H9 (cell line): ENCODE measurements around the gene EDAR. TPM values are rescaled to one million over a fixed set of nuclear protein-coding genes. Genes with fewer than 3 reads are reported as not detected.

Source experiments
- DNase-seq: peaks from one replicate; pipeline ENCODE4 v3.0.0-alpha.2; 2017
- H2AFZ ChIP-seq: one replicate; pipeline ENCODE4 v1.6.1; 2013; ENCODE audit warnings: mild to moderate bottlenecking, low read length, control low read depth, moderate library complexity
- H2AK5ac ChIP-seq: 2 replicates; pipeline ENCODE4 v1.6.1; 2013; ENCODE audit warnings: low read length, control low read depth, mixed read lengths; ENCODE audit not compliant: insufficient read length
- H2BK120ac ChIP-seq: one replicate; pipeline ENCODE4 v1.6.1; 2013; ENCODE audit warnings: low read depth, mild to moderate bottlenecking, low read length, control low read depth, inconsistent platforms; ENCODE audit not compliant: poor library complexity, severe bottlenecking
- H2BK12ac ChIP-seq: 2 replicates; pipeline ENCODE4 v1.6.1; 2013; ENCODE audit warnings: low read length, control low read depth, mixed read lengths, low read depth; ENCODE audit not compliant: insufficient read length
- H2BK15ac ChIP-seq: 2 replicates; pipeline ENCODE4 v1.6.1; 2013; ENCODE audit warnings: low read depth, low read length, control low read depth
- H2BK20ac ChIP-seq: one replicate; pipeline ENCODE4 v1.6.1; 2013; ENCODE audit warnings: low read depth, mild to moderate bottlenecking, low read length, control low read depth, inconsistent platforms; ENCODE audit not compliant: poor library complexity, severe bottlenecking
- H2BK5ac ChIP-seq: 2 replicates; pipeline ENCODE4 v1.6.1; 2013; ENCODE audit warnings: low read length, control low read depth, mixed read lengths; ENCODE audit not compliant: insufficient read length
- H3K14ac ChIP-seq: 2 replicates; pipeline ENCODE4 v1.6.1; 2013; ENCODE audit warnings: low read length, control low read depth; ENCODE audit not compliant: insufficient read depth
- H3K18ac ChIP-seq: 2 replicates; pipeline ENCODE4 v1.6.1; 2013; ENCODE audit warnings: low read depth, mild to moderate bottlenecking, mixed read lengths, low read length, control low read depth; ENCODE audit not compliant: insufficient read length
- H3K23ac ChIP-seq: 2 replicates; pipeline ENCODE4 v1.6.1; 2013; ENCODE audit warnings: low read length, control low read depth, mixed read lengths, low read depth; ENCODE audit not compliant: insufficient read length
- H3K23me2 ChIP-seq: 2 replicates; pipeline ENCODE4 v1.6.1; 2013; ENCODE audit warnings: low read depth, mild to moderate bottlenecking, mixed read lengths, low read length, control low read depth; ENCODE audit not compliant: insufficient read length, poor library complexity, severe bottlenecking
- H3K27ac ChIP-seq: 2 replicates; pipeline ENCODE4 v1.5.1; 2013; ENCODE audit warnings: low read length, control low read depth, mixed read lengths, low read depth; ENCODE audit not compliant: insufficient read length
- H3K27me3 ChIP-seq: 2 replicates; pipeline ENCODE4 v1.6.1; 2013; ENCODE audit warnings: low read length, control low read depth, inconsistent platforms; ENCODE audit not compliant: insufficient read depth
- H3K4ac ChIP-seq: 2 replicates; pipeline ENCODE4 v1.6.1; 2013; ENCODE audit warnings: low read depth, mild to moderate bottlenecking, control low read depth, inconsistent platforms, low read length, moderate library complexity
- H3K4me1 ChIP-seq: 2 replicates; pipeline ENCODE4 v1.6.1; 2013; ENCODE audit warnings: low read length, control low read depth, inconsistent platforms; ENCODE audit not compliant: insufficient read depth
- H3K4me2 ChIP-seq: 2 replicates; pipeline ENCODE4 v1.6.1; 2013; ENCODE audit warnings: low read length, control low read depth, mixed read lengths; ENCODE audit not compliant: insufficient read length, insufficient read depth
- H3K56ac ChIP-seq: 2 replicates; pipeline ENCODE4 v1.6.1; 2013; ENCODE audit warnings: low read depth, mild to moderate bottlenecking, mixed read lengths, low read length, control low read depth; ENCODE audit not compliant: insufficient read length
- H3K79me1 ChIP-seq: 2 replicates; pipeline ENCODE4 v1.6.1; 2013; ENCODE audit warnings: low read depth, mild to moderate bottlenecking, moderate library complexity, low read length, control low read depth, inconsistent platforms; ENCODE audit not compliant: insufficient read depth, poor library complexity, severe bottlenecking
- H3K79me2 ChIP-seq: 2 replicates; pipeline ENCODE4 v1.6.1; 2013; ENCODE audit warnings: low read length, control low read depth, inconsistent platforms; ENCODE audit not compliant: insufficient read depth
- H3K9ac ChIP-seq: 2 replicates; pipeline ENCODE4 v1.6.1; 2013; ENCODE audit warnings: low read length, control low read depth, mixed read lengths; ENCODE audit not compliant: insufficient read length; ENCODE audit errors: extremely low read depth
- H3K9me3 ChIP-seq: one replicate; pipeline ENCODE4 v1.6.1; 2013; ENCODE audit warnings: low read depth, low read length, inconsistent platforms; ENCODE audit not compliant: control insufficient read depth
- H3T11ph ChIP-seq: one replicate; pipeline ENCODE4 v1.6.1; 2013; ENCODE audit warnings: mild to moderate bottlenecking, low read length, control low read depth, inconsistent platforms
- H4K20me1 ChIP-seq: one replicate; pipeline ENCODE4 v1.6.1; 2013; ENCODE audit not compliant: control insufficient read depth, insufficient read length, insufficient read depth
- H4K5ac ChIP-seq: 2 replicates; pipeline ENCODE4 v1.6.1; 2013; ENCODE audit warnings: low read depth, mild to moderate bottlenecking, mixed read lengths, low read length, control low read depth; ENCODE audit not compliant: insufficient read length
- H4K8ac ChIP-seq: replicated peaks from 2 replicates; pipeline ENCODE4 v1.6.1; 2013; ENCODE audit warnings: low read length, control low read depth, mixed read lengths, low read depth; ENCODE audit not compliant: insufficient read length
- H4K91ac ChIP-seq: 2 replicates; pipeline ENCODE4 v1.6.1; 2013; ENCODE audit warnings: low read depth, mild to moderate bottlenecking, moderate library complexity, mixed read lengths, low read length, control low read depth; ENCODE audit not compliant: insufficient read length
- H3K27ac Mint-ChIP-seq, 3 experiments: 2 replicates in 2 of 3; 3 replicates in 1 of 3; pipeline ENCODE4 v1.8.0; 2020 to 2021; ENCODE audit warnings: mixed read lengths in 3 of 3, mild to moderate bottlenecking in 1 of 3, moderate library complexity in 1 of 3
- H3K27me3 Mint-ChIP-seq: 2 replicates; pipeline ENCODE4 v1.8.0; 2021; ENCODE audit warnings: low read depth, mild to moderate bottlenecking, moderate library complexity, mixed read lengths
- H3K36me3 Mint-ChIP-seq, 3 experiments: 2 replicates in 2 of 3; 3 replicates in 1 of 3; pipeline ENCODE4 v1.8.0; 2020 to 2021; ENCODE audit warnings: low read depth in 3 of 3, mixed read lengths in 3 of 3; ENCODE audit not compliant: insufficient read depth in 1 of 3
- H3K4me1 Mint-ChIP-seq, 2 experiments: 2 replicates each; pipeline ENCODE4 v1.8.0; 2020; ENCODE audit warnings: mixed read lengths in 2 of 2
- H3K4me3 Mint-ChIP-seq, 2 experiments: 2 replicates in 1 of 2; 3 replicates in 1 of 2; pipeline ENCODE4 v1.8.0; 2020 to 2021; ENCODE audit warnings: mild to moderate bottlenecking in 2 of 2, mixed read lengths in 2 of 2, moderate library complexity in 1 of 2
- H3K9me3 Mint-ChIP-seq, 2 experiments: 2 replicates in 1 of 2; 3 replicates in 1 of 2; pipeline ENCODE4 v1.8.0; 2020; ENCODE audit warnings: mild to moderate bottlenecking in 2 of 2, mixed read lengths in 2 of 2, moderate library complexity in 1 of 2
- WGBS: extraction: QIAGEN DNeasy Blood & Tissue Kit; methylation state at CpG from one replicate; pipeline ENCODE4 v1.1.7; 2013; ENCODE audit warnings: missing lambda C conversion rate, low lambda C conversion rate, mixed read lengths; ENCODE audit not compliant: insufficient read length; ENCODE audit errors: extremely low coverage; 5-methylcytosine and 5-hydroxymethylcytosine counted together
- total RNA-seq: library from RNA; stranded (reverse); gene quantifications from 2 replicates; pipeline ENCODE4 v1.2.1, GENCODE V29; 2021
- TF ChIP-seq, protein P1 (sequence below): fragments of 200-600 bp; sonication (generic); conservative IDR thresholded peaks from 3 replicates; pipeline ENCODE4 v1.8.0; 2021; ENCODE audit warnings: antibody characterized with exemption, mild to moderate bottlenecking

EDAR gene
- total RNA-seq, 1 experiment from 2014 or later, result not detected

DNA sequence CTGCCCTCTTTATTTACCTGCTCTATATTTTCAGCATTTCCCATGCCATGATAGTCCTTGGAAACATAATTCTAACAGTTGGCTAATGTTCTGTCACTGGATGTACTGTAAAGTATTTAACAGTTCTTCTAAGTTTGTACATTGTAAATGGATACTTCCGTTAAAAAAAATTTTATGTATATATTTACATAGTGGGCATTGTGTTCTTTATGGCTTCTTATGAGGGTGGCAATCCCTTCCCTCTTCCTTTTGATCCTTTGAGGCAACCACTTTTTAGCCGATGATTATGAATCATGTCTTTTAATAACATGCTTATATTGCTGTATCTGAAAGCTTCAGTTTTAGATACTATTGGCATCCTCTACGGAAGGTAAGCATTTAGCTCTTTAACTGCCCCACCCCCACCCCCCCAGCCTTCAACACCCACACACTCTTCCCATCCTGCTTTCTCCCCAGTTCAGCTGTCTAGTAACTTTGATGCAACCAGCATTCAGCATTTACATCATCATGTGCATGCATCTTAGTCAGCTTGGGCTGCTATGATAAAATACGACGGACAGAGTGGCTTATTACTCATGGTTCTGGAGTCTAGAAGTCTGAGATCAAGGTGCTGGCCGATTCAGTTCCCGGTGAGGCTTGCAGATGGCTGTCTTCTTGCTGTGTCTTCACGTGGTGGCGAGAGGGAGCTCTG lies 21.0 kb upstream of the EDAR start:
- Histone ChIP-seq H3K4me1 (no peaks in the 10 kb centered on the region; the same call in 1 of the 2 replicates), H3T11ph (no peak overlapping the region), H2AFZ (no peak overlapping the region), H4K20me1 (no peaks in the 10 kb centered on the region), H2BK20ac (no peak overlapping the region), H2AK5ac (no peak overlapping the region), H2BK5ac (no peak overlapping the region), H2BK12ac (no peak overlapping the region), H3K4me2 (no peak overlapping the region), H3K9ac (no peak overlapping the region), H3K23ac (no peak overlapping the region), H2BK120ac (no peak overlapping the region), H3K9me3 (no peaks in the 10 kb centered on the region), H3K18ac (no peak overlapping the region), H2BK15ac (no peak overlapping the region), H3K27me3 (no peaks in the 10 kb centered on the region), H3K4ac (no peak overlapping the region), H3K56ac (no peak overlapping the region), H3K14ac (no peak overlapping the region), H3K79me2 (no peaks in the 10 kb centered on the region), H3K27ac (no peak overlapping the region), H3K23me2 (no peaks in the 10 kb centered on the region), H4K91ac (no peak overlapping the region), H4K5ac (no peak overlapping the region), H4K8ac (no peak overlapping the region), H3K79me1 (no peaks in the 10 kb centered on the region)
- H3K4me1 Mint-ChIP-seq, result peaks cover 3 to 6% of the 10 kb centered on the region in 2 experiments; a peak in 2 of 4 replicates
- no CpG with 5 or more reads among the region's 9 CpGs for WGBS
- no peak overlapping the region for H3K27ac Mint-ChIP-seq
- peaks cover 2% of the 10 kb centered on the region for H3K27me3 Mint-ChIP-seq
- H3K4me3 Mint-ChIP-seq, result no peak overlapping the region
- no peak for DNase-seq
- H3K36me3 Mint-ChIP-seq, result no peaks in the 10 kb centered on the region
- no peaks in the 10 kb centered on the region for H3K9me3 Mint-ChIP-seq
- TF ChIP-seq, protein P1, sequence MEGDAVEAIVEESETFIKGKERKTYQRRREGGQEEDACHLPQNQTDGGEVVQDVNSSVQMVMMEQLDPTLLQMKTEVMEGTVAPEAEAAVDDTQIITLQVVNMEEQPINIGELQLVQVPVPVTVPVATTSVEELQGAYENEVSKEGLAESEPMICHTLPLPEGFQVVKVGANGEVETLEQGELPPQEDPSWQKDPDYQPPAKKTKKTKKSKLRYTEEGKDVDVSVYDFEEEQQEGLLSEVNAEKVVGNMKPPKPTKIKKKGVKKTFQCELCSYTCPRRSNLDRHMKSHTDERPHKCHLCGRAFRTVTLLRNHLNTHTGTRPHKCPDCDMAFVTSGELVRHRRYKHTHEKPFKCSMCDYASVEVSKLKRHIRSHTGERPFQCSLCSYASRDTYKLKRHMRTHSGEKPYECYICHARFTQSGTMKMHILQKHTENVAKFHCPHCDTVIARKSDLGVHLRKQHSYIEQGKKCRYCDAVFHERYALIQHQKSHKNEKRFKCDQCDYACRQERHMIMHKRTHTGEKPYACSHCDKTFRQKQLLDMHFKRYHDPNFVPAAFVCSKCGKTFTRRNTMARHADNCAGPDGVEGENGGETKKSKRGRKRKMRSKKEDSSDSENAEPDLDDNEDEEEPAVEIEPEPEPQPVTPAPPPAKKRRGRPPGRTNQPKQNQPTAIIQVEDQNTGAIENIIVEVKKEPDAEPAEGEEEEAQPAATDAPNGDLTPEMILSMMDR, result no peak
